Liver (tissue), 9 donors: ENCODE measurements around the gene BCAT1. TPM values are rescaled to one million over a fixed set of nuclear protein-coding genes. Genes with fewer than 3 reads are reported as not detected.

Source experiments
- DNase-seq: peaks from one replicate; pipeline ENCODE4 v3.0.0-alpha.2; 2017; ENCODE audit warnings: low spot score
- H3K27ac ChIP-seq, 2 donors: one replicate each; pipeline ENCODE4 v1.7.0; 2013; ENCODE audit warnings: inconsistent platforms in 2 of 2, low read length in 2 of 2, control low read depth in 1 of 2, low read depth in 1 of 2, mild to moderate bottlenecking in 1 of 2
- H3K27me3 ChIP-seq, 4 donors: one replicate each; pipeline versions ENCODE4 v1.6.1 to v1.7.0; 2013; ENCODE audit warnings: low read length in 3 of 4, inconsistent platforms in 1 of 4, mild to moderate bottlenecking in 1 of 4, moderate library complexity in 1 of 4; ENCODE audit not compliant: control insufficient read depth in 4 of 4, insufficient read depth in 4 of 4
- H3K36me3 ChIP-seq, 4 donors: one replicate each; pipeline versions ENCODE4 v1.6.1 to v1.7.0; 2013; ENCODE audit warnings: low read length in 3 of 4, mild to moderate bottlenecking in 3 of 4, low read depth in 1 of 4, moderate library complexity in 1 of 4; ENCODE audit not compliant: control insufficient read depth in 4 of 4, insufficient read depth in 3 of 4
- H3K4me1 ChIP-seq, 4 donors: one replicate each; pipeline versions ENCODE4 v1.6.1 to v1.7.0; 2013; ENCODE audit warnings: low read length in 3 of 4, mild to moderate bottlenecking in 3 of 4, moderate library complexity in 1 of 4; ENCODE audit not compliant: control insufficient read depth in 4 of 4, insufficient read depth in 4 of 4
- H3K4me3 ChIP-seq, 3 donors: one replicate each; pipeline versions ENCODE4 v1.6.1 to v1.7.0; 2013; ENCODE audit warnings: low read length in 3 of 3, control low read depth in 1 of 3, low read depth in 1 of 3, mild to moderate bottlenecking in 1 of 3
- H3K9ac ChIP-seq, 2 donors: one replicate each; pipeline ENCODE4 v1.7.0; 2013; ENCODE audit warnings: low read length in 2 of 2, mild to moderate bottlenecking in 2 of 2, moderate library complexity in 2 of 2, control low read depth in 1 of 2, low read depth in 1 of 2
- H3K9me3 ChIP-seq, 4 donors: one replicate each; pipeline versions ENCODE4 v1.6.1 to v1.7.0; 2013; ENCODE audit warnings: low read length in 3 of 4; ENCODE audit not compliant: control insufficient read depth in 4 of 4
- ATF3 ChIP-seq: IDR thresholded peaks from 2 replicates; pipeline ENCODE4 v1.6.1; 2016; ENCODE audit warnings: antibody characterized with exemption
- CTCF ChIP-seq: fragments of 150-350 bp; IDR thresholded peaks from 2 replicates; pipeline ENCODE4 v1.5.1; 2017; ENCODE audit warnings: improper control_type of control experiment, low read depth, low read length; ENCODE audit not compliant: missing input control
- EGR1 ChIP-seq, 2 donors: IDR thresholded peaks; 2 replicates each; pipeline ENCODE4 v1.6.1; 2016 to 2018; ENCODE audit warnings: antibody characterized with exemption in 2 of 2, low read depth in 2 of 2
- FOXA1 ChIP-seq: IDR thresholded peaks from 2 replicates; pipeline ENCODE4 v1.6.1; 2016; ENCODE audit warnings: antibody characterized with exemption
- FOXA2 ChIP-seq: IDR thresholded peaks from 2 replicates; pipeline ENCODE4 v1.6.1; 2016; ENCODE audit warnings: antibody characterized with exemption
- GABPA ChIP-seq, 2 donors: IDR thresholded peaks in 1 of 2; conservative IDR thresholded peaks in 1 of 2; 2 replicates each; pipeline ENCODE4 v1.6.1; 2016; ENCODE audit warnings: antibody characterized with exemption in 2 of 2, mild to moderate bottlenecking in 1 of 2, moderate library complexity in 1 of 2
- HNF4A ChIP-seq, 2 donors: conservative IDR thresholded peaks; 2 replicates each; pipeline ENCODE4 v1.6.1; 2016; ENCODE audit warnings: antibody characterized with exemption in 2 of 2, mild to moderate bottlenecking in 2 of 2
- HNF4G ChIP-seq: IDR thresholded peaks from 2 replicates; pipeline ENCODE4 v1.6.1; 2016; ENCODE audit warnings: antibody characterized with exemption
- MAX ChIP-seq: IDR thresholded peaks from 2 replicates; pipeline ENCODE4 v1.6.1; 2016; ENCODE audit warnings: antibody characterized with exemption
- NR2F2 ChIP-seq: IDR thresholded peaks from 2 replicates; pipeline ENCODE4 v1.6.1; 2016; ENCODE audit warnings: antibody characterized with exemption
- RAD21 ChIP-seq, 2 donors: IDR thresholded peaks; 2 replicates each; pipeline ENCODE4 v1.6.1; 2016; ENCODE audit warnings: antibody characterized with exemption in 2 of 2, mild to moderate bottlenecking in 2 of 2
- RXRA ChIP-seq, 2 donors: IDR thresholded peaks; 2 replicates each; pipeline ENCODE4 v1.6.1; 2017 to 2018; ENCODE audit warnings: antibody characterized with exemption in 2 of 2, mild to moderate bottlenecking in 1 of 2
- SP1 ChIP-seq: IDR thresholded peaks from 2 replicates; pipeline ENCODE4 v1.6.1; 2018; ENCODE audit warnings: antibody characterized with exemption, mild to moderate bottlenecking
- TAF1 ChIP-seq: conservative IDR thresholded peaks from 2 replicates; pipeline ENCODE4 v1.6.1; 2016; ENCODE audit warnings: antibody characterized with exemption, mild to moderate bottlenecking
- YY1 ChIP-seq: IDR thresholded peaks from 2 replicates; pipeline ENCODE4 v1.6.1; 2016; ENCODE audit warnings: antibody characterized with exemption, mild to moderate bottlenecking
- WGBS: extraction: QIAGEN DNeasy Blood & Tissue Kit; methylation state at CpG from one replicate; pipeline ENCODE4 v1.1.7; 2013; 5-methylcytosine and 5-hydroxymethylcytosine counted together
- polyA plus RNA-seq, 2 donors: library from polyadenylated mRNA; stranded (reverse) in 1 of 2; unstranded in 1 of 2; fragments of 200-250 nt in 1 of 2; fragments of >200 nt in 1 of 2; fragmentation: Nextera tagmentation in 1 of 2; extraction: Ambion mirVana in 1 of 2; gene quantifications; one replicate each; pipeline versions ENCODE4 v1.2.1 to v1.2.3, GENCODE V29; 2013 to 2015
- total RNA-seq, 2 donors: library from RNA; depleted of rRNA; stranded (reverse); fragments of >200 nt; gene quantifications; one replicate each; pipeline ENCODE4 v1.2.3, GENCODE V29; 2014
- TF ChIP-seq, protein P1 (sequence below): IDR thresholded peaks from 2 replicates; pipeline ENCODE4 v1.6.1; 2016; ENCODE audit warnings: antibody characterized with exemption, mild to moderate bottlenecking
- TF ChIP-seq, protein P2 (sequence below): IDR thresholded peaks from 2 replicates; pipeline ENCODE4 v1.6.1; 2016; ENCODE audit warnings: antibody characterized with exemption
- donor health status: healthy.
- donor health status: healthy.
- donor health status: healthy.
- donor health status: healthy.
- donor health status: healthy.

BCAT1 gene
- total and polyA plus RNA-seq, 4 donors: 0.14 to 10.0 (median 0.85) TPM

DNA sequence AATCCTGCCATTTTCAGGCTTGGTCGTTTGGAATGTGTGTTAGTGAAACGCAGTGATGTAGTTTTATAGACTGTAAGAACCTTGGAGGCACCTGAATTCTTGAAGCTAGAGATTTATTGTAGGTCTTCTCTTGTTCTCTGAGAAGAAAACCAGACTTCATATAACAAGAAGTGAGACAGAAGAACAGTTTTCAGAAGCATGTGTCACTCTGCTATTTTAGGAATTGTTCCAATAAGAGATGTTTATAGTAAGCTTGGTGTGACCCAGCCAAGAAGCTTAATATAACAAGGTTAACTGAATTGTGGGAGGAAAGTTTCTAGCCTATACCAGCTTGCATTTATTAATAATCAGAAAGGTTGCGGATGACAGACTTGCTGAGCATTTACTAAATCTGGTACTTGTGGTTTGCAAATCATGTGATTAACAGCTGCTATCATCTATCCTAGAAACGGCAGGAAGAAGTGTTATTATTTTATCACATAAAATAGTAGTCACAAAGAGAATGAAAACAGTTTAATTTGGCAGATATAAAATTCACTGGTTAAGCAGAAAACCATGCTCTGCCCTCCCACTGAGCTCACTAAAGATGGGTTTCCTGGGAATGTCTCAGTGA, 49.2 kb upstream of the BCAT1 start (continued):
- TF ChIP-seq, protein P1, sequence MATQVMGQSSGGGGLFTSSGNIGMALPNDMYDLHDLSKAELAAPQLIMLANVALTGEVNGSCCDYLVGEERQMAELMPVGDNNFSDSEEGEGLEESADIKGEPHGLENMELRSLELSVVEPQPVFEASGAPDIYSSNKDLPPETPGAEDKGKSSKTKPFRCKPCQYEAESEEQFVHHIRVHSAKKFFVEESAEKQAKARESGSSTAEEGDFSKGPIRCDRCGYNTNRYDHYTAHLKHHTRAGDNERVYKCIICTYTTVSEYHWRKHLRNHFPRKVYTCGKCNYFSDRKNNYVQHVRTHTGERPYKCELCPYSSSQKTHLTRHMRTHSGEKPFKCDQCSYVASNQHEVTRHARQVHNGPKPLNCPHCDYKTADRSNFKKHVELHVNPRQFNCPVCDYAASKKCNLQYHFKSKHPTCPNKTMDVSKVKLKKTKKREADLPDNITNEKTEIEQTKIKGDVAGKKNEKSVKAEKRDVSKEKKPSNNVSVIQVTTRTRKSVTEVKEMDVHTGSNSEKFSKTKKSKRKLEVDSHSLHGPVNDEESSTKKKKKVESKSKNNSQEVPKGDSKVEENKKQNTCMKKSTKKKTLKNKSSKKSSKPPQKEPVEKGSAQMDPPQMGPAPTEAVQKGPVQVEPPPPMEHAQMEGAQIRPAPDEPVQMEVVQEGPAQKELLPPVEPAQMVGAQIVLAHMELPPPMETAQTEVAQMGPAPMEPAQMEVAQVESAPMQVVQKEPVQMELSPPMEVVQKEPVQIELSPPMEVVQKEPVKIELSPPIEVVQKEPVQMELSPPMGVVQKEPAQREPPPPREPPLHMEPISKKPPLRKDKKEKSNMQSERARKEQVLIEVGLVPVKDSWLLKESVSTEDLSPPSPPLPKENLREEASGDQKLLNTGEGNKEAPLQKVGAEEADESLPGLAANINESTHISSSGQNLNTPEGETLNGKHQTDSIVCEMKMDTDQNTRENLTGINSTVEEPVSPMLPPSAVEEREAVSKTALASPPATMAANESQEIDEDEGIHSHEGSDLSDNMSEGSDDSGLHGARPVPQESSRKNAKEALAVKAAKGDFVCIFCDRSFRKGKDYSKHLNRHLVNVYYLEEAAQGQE: no peak
- no peak for TF ChIP-seq YY1
- no peak for TF ChIP-seq HNF4A (conservative IDR thresholded peaks at IDR 0.05)
- TF ChIP-seq ATF3: no peak
- no peak for TF ChIP-seq NR2F2

- Histone ChIP-seq H3K4me3 (no peak overlapping the region), H3K36me3 (no peaks in the 10 kb centered on the region), H3K27ac (no peak overlapping the region), H3K9me3 (no peaks in the 10 kb centered on the region), H3K27me3 (no peaks in the 10 kb centered on the region), H3K9ac (no peak overlapping the region), H3K4me1 (no peaks in the 10 kb centered on the region)
- TF ChIP-seq MAX (no peak), HNF4A (conservative IDR thresholded peaks at IDR 0.05) (no peak), RAD21 (IDR thresholded peaks at IDR 0.05) (no peak), GABPA (IDR thresholded peaks at IDR 0.05 in 1 of 2, conservative IDR thresholded peaks at IDR 0.05 in 1 of 2) (no peak), FOXA2 (no peak), HNF4G (no peak), RXRA (IDR thresholded peaks at IDR 0.05) (no peak), TAF1 (no peak), NR2F2 (no peak), EGR1 (IDR thresholded peaks at IDR 0.05; ENCODE audit: low read depth in 2 of 2) (no peak), CTCF (no peak), ATF3 (no peak), FOXA1 (no peak), SP1 (no peak), YY1 (no peak)
- TF ChIP-seq, protein P2, sequence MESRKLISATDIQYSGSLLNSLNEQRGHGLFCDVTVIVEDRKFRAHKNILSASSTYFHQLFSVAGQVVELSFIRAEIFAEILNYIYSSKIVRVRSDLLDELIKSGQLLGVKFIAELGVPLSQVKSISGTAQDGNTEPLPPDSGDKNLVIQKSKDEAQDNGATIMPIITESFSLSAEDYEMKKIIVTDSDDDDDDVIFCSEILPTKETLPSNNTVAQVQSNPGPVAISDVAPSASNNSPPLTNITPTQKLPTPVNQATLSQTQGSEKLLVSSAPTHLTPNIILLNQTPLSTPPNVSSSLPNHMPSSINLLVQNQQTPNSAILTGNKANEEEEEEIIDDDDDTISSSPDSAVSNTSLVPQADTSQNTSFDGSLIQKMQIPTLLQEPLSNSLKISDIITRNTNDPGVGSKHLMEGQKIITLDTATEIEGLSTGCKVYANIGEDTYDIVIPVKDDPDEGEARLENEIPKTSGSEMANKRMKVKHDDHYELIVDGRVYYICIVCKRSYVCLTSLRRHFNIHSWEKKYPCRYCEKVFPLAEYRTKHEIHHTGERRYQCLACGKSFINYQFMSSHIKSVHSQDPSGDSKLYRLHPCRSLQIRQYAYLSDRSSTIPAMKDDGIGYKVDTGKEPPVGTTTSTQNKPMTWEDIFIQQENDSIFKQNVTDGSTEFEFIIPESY: no peak
- TF ChIP-seq, protein P1: no peak
- 89% methylated on average over 6 of the region's 6 CpGs for WGBS
- no peak for DNase-seq
Observed at GRCh38 chr12:24997496-24997895, 48.6 kb upstream of the BCAT1 start.
